Mesendoderm (in vitro differentiated cells): ENCODE results near the gene C4B.

Experiments used
- DNase-seq: peaks from one replicate; pipeline ENCODE4 v3.0.0; 2013
- H2AK5ac ChIP-seq: 2 replicates; pipeline ENCODE4 v1.6.1; 2013; ENCODE audit warnings: low read length, inconsistent platforms
- H2BK120ac ChIP-seq: 2 replicates; pipeline ENCODE4 v1.6.1; 2013; ENCODE audit warnings: low read depth, mild to moderate bottlenecking, low read length, moderate library complexity, mixed read lengths
- H2BK15ac ChIP-seq: replicated peaks from 2 replicates; pipeline ENCODE4 v1.6.1; 2013; ENCODE audit warnings: low read depth, mild to moderate bottlenecking, moderate library complexity
- H2BK5ac ChIP-seq: 2 replicates; pipeline ENCODE4 v1.6.1; 2013; ENCODE audit warnings: low read length, inconsistent platforms
- H3K18ac ChIP-seq: 2 replicates; pipeline ENCODE4 v1.6.1; 2013; ENCODE audit warnings: mild to moderate bottlenecking, low read length, mixed read lengths
- H3K23ac ChIP-seq: one replicate; pipeline ENCODE4 v1.6.1; 2013; ENCODE audit warnings: low read length
- H3K27ac ChIP-seq: 2 replicates; pipeline ENCODE4 v1.5.1; 2013; ENCODE audit warnings: low read depth, mild to moderate bottlenecking, inconsistent platforms, low read length, moderate library complexity
- H3K27me3 ChIP-seq: 2 replicates; pipeline ENCODE4 v1.6.1; 2013; ENCODE audit warnings: low read length, control low read depth, mild to moderate bottlenecking, inconsistent platforms; ENCODE audit not compliant: insufficient read depth, poor library complexity
- H3K36me3 ChIP-seq: 2 replicates; pipeline ENCODE4 v1.6.1; 2013; ENCODE audit warnings: low read length, inconsistent platforms; ENCODE audit not compliant: control insufficient read depth, insufficient read depth
- H3K4ac ChIP-seq: one replicate; pipeline ENCODE4 v1.6.1; 2013; ENCODE audit warnings: low read depth, mild to moderate bottlenecking, low read length, moderate library complexity
- H3K4me1 ChIP-seq: 2 replicates; pipeline ENCODE4 v1.6.1; 2013; ENCODE audit warnings: low read depth, low read length, inconsistent platforms; ENCODE audit not compliant: control insufficient read depth
- H3K4me2 ChIP-seq: 2 replicates; pipeline ENCODE4 v1.6.1; 2013; ENCODE audit warnings: low read length
- H3K4me3 ChIP-seq: 2 replicates; pipeline ENCODE4 v1.5.1; 2013; ENCODE audit warnings: mild to moderate bottlenecking, low read length
- H3K56ac ChIP-seq: one replicate; pipeline ENCODE4 v1.6.1; 2013; ENCODE audit warnings: low read length
- H3K79me1 ChIP-seq: 2 replicates; pipeline ENCODE4 v1.6.1; 2013; ENCODE audit warnings: low read length, inconsistent platforms
- H3K79me2 ChIP-seq: 2 replicates; pipeline ENCODE4 v1.6.1; 2013; ENCODE audit warnings: mild to moderate bottlenecking, low read length; ENCODE audit not compliant: control insufficient read depth, insufficient read depth
- H3K9ac ChIP-seq: 2 replicates; pipeline ENCODE4 v1.6.1; 2013; ENCODE audit warnings: low read length, inconsistent platforms
- H4K5ac ChIP-seq: one replicate; pipeline ENCODE4 v1.6.1; 2013; ENCODE audit warnings: low read length
- H4K8ac ChIP-seq: one replicate; pipeline ENCODE4 v1.6.1; 2013; ENCODE audit warnings: low read depth, mild to moderate bottlenecking, control low read depth, low read length, moderate library complexity
- WGBS: extraction: QIAGEN DNeasy Blood & Tissue Kit; methylation state at CpG from one replicate; pipeline ENCODE4 v1.1.7; 2013; ENCODE audit warnings: low lambda C conversion rate, missing lambda C conversion rate; ENCODE audit not compliant: insufficient coverage; ENCODE audit errors: extremely low coverage; 5-methylcytosine and 5-hydroxymethylcytosine counted together

C4B gene

DNA sequence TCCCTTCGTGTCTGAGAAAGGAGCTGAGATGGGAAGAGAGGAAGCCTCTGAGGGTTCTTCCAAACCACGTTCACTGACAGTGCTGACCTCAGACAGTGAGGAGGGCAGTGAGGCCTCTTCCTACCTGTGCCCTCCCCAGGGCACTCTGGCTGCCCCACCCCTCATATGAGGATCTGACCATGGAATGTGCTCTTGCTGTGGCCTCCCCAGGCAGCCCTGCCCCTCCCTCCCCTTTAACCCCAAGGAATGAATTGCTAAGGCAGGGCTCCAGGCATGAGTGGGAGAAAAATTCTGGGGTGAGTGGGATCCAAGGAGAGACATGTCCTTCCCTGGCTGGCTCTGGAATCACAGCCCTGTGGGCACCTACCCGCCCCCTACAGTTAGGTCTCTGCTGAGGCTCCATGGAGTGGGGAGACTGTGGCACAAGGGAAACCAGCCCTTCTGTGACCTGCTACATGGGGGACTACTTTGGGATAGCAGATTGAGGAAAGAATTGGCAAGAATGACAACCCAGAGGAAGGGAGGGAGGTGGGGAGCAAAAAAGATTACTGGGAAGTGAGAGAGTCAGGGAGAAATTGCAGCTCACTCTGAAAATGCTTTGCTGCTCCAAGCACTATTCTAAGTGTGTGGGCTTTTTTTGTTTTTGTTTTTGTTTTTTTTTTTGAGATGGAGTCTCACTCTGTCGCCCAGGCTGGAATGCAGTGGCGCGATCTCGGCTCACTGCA lies 65.1 kb downstream of the C4B start:
- no peak overlapping the region for H2BK5ac ChIP-seq
- no peak overlapping the region for H2BK120ac ChIP-seq
- H4K8ac ChIP-seq: no peak overlapping the region
- no peak for DNase-seq
- H3K56ac ChIP-seq: no peak overlapping the region
- WGBS: no CpG with 5 or more reads among the region's 7 CpGs
- H4K5ac ChIP-seq: no peak overlapping the region
- no peaks in the 10 kb centered on the region for H3K79me1 ChIP-seq
- no peak overlapping the region for H3K4ac ChIP-seq
- no peaks in the 10 kb centered on the region for H3K4me1 ChIP-seq
- no peak overlapping the region for H3K4me2 ChIP-seq
- H3K9ac ChIP-seq: no peak overlapping the region
- no peak overlapping the region for H3K4me3 ChIP-seq
- H3K18ac ChIP-seq: no peak overlapping the region
- no peaks in the 10 kb centered on the region for H3K27me3 ChIP-seq
- no peak overlapping the region for H2BK15ac ChIP-seq
- H2AK5ac ChIP-seq: no peak overlapping the region
- H3K23ac ChIP-seq: no peak overlapping the region
- H3K36me3 ChIP-seq: no peaks in the 10 kb centered on the region
- H3K79me2 ChIP-seq: no peaks in the 10 kb centered on the region
- no peak overlapping the region for H3K27ac ChIP-seq

- Histone ChIP-seq H4K5ac (no peak overlapping the region), H3K4ac (no peak overlapping the region), H2BK15ac (no peak overlapping the region), H3K9ac (no peak overlapping the region), H3K79me1 (no peaks in the 10 kb centered on the region), H2BK120ac (no peak overlapping the region), H3K79me2 (no peaks in the 10 kb centered on the region), H4K8ac (no peak overlapping the region), H3K27me3 (no peaks in the 10 kb centered on the region), H3K36me3 (no peaks in the 10 kb centered on the region), H3K23ac (no peak overlapping the region), H3K18ac (no peak overlapping the region), H2BK5ac (no peak overlapping the region), H3K4me2 (no peak overlapping the region), H3K4me1 (no peaks in the 10 kb centered on the region), H3K56ac (no peak overlapping the region), H2AK5ac (no peak overlapping the region), H3K4me3 (no peak overlapping the region), H3K27ac (no peak overlapping the region)
- no peak for DNase-seq
- no CpG with 5 or more reads among the region's 22 CpGs for WGBS
Observed at GRCh38 chr6:32081168-32081990, 66.8 kb downstream of the C4B start.

GRCh38 chr6:32082478-32082877 lies 67.9 kb downstream of the C4B start:
- H4K8ac ChIP-seq: no peak overlapping the region
- no peak overlapping the region for H3K27ac ChIP-seq
- H3K56ac ChIP-seq: no peak overlapping the region
- no peaks in the 10 kb centered on the region for H3K79me2 ChIP-seq
- no peak overlapping the region for H2BK120ac ChIP-seq
- H3K27me3 ChIP-seq: no peaks in the 10 kb centered on the region
- no peak for DNase-seq
- no peaks in the 10 kb centered on the region for H3K4me1 ChIP-seq
- WGBS: no CpG with 5 or more reads among the region's 6 CpGs
- H3K9ac ChIP-seq: no peak overlapping the region
- no peaks in the 10 kb centered on the region for H3K36me3 ChIP-seq
- no peak overlapping the region for H3K4me3 ChIP-seq
- no peak overlapping the region for H2BK15ac ChIP-seq
- H3K79me1 ChIP-seq: no peaks in the 10 kb centered on the region
- H2AK5ac ChIP-seq: no peak overlapping the region
- no peak overlapping the region for H4K5ac ChIP-seq
- H3K4me2 ChIP-seq: no peak overlapping the region
- no peak overlapping the region for H3K4ac ChIP-seq
- H3K18ac ChIP-seq: no peak overlapping the region
- no peak overlapping the region for H3K23ac ChIP-seq
- H2BK5ac ChIP-seq: no peak overlapping the region

DNA sequence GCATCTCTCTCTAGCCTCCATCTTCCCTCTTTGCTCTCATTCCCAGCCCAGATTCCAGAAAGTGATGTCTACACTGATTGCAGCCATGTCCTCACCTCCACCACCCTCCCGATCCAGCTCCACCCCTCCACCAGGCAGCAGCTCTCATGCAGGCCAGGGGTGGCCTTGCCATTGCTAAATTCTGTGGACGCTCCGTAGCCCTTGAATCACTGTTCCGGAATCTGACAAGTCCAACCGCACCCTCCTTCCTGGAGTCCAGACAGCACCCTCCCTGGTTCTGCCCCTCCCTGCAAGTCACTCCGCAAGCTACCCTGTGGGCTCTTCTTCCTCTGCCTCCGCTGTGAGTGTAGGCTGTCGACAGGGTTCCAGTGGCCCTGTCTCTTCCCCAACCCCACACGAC lies 68.3 kb downstream of the C4B start:
- Histone ChIP-seq H3K4me3 (no peak overlapping the region), H2BK15ac (no peak overlapping the region), H3K4me2 (no peak overlapping the region), H3K36me3 (no peaks in the 10 kb centered on the region), H3K79me1 (no peaks in the 10 kb centered on the region), H3K56ac (no peak overlapping the region), H3K4ac (no peak overlapping the region), H2AK5ac (no peak overlapping the region), H2BK5ac (no peak overlapping the region), H3K27ac (no peak overlapping the region), H3K23ac (no peak overlapping the region), H3K4me1 (no peaks in the 10 kb centered on the region), H3K79me2 (no peaks in the 10 kb centered on the region), H3K18ac (no peak overlapping the region), H2BK120ac (no peak overlapping the region), H3K9ac (no peak overlapping the region), H3K27me3 (no peaks in the 10 kb centered on the region), H4K8ac (no peak overlapping the region), H4K5ac (no peak overlapping the region)
- DNase-seq: no peak
- no CpG with 5 or more reads among the region's 9 CpGs for WGBS

DNA sequence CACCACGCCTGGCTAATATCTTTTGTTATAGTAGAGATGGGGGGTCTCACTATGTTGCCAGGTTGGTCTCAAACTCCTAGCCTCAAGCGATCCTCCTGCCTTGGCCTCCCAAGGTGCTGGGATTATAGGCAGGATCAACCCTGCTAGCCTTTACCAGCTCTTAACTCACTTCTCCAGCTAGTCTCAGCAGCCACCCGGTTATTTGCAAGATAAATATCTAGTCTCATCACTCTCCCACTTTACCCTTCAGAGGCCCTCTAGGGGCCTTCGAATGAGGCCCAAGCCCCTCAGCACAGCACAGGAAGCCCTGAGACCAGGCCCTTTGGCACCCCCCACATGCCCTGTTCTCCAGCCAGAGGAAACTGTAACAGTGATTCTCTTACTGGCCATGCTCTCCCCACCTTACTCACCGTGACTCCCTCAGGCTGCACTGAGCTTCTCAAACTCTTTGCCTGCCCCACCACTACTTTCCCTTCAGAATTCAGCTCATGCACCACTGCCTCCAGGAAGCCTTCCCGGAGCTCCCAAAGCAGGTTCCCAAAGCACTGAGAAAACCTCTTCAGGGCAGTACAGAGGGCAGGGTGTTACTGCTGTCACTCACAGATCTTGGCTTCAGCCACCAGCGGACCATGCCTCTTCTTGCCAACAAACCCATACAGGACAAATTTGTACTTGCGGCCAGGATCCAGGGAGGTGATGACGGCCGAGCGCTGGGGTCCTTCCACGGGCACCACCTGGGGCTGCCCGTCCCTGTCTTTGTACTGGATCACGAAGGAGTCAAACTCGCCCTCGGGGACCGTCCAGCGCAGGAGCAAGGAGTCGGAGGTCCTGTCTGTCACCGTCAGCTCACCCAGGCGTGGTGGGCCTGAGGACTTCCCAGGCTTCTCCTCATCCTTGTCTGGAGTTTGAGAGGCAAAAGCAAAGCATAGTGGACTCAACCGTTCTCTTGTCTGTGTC lies 69.5 kb downstream of the C4B start:
- H2AK5ac ChIP-seq: no peak overlapping the region
- no peak overlapping the region for H3K56ac ChIP-seq
- H3K4me2 ChIP-seq: no peak overlapping the region
- no peaks in the 10 kb centered on the region for H3K79me2 ChIP-seq
- no peak overlapping the region for H2BK5ac ChIP-seq
- H2BK15ac ChIP-seq: no peak overlapping the region
- H3K4me3 ChIP-seq: no peak overlapping the region
- no peak overlapping the region for H3K4ac ChIP-seq
- H2BK120ac ChIP-seq: no peak overlapping the region
- no peak overlapping the region for H3K27ac ChIP-seq
- no peak overlapping the region for H4K8ac ChIP-seq
- H3K23ac ChIP-seq: no peak overlapping the region
- no peak overlapping the region for H4K5ac ChIP-seq
- WGBS: no CpG with 5 or more reads among the region's 22 CpGs
- no peaks in the 10 kb centered on the region for H3K36me3 ChIP-seq
- H3K9ac ChIP-seq: no peak overlapping the region
- no peaks in the 10 kb centered on the region for H3K4me1 ChIP-seq
- H3K18ac ChIP-seq: no peak overlapping the region
- DNase-seq: no peak
- no peaks in the 10 kb centered on the region for H3K27me3 ChIP-seq
- H3K79me1 ChIP-seq: no peaks in the 10 kb centered on the region
